H1 (cell line): ENCODE results near the gene CDC123. TPM values are rescaled to one million over a fixed set of nuclear protein-coding genes. Genes with fewer than 3 reads are reported as not detected.

Experiments
- CBX5 ChIP-seq: fragments of 300-800, 300-1000 bp; sonication (generic); IDR thresholded peaks from 2 replicates; pipeline ENCODE4 v1.7.1; 2016; ENCODE audit warnings: antibody characterized with exemption, low read length, low read depth
- JUN ChIP-seq: IDR thresholded peaks from 2 replicates; pipeline ENCODE4 v1.6.1; 2011; ENCODE audit warnings: low read depth, mild to moderate bottlenecking, improper control_type of control experiment, low read length
- POLR2A ChIP-seq, 2 experiments: IDR thresholded peaks; 1 replicate in 1 of 2; 2 replicates in 1 of 2; pipeline ENCODE4 v1.6.1; 2011; ENCODE audit warnings: low read depth in 2 of 2, low read length in 2 of 2, mild to moderate bottlenecking in 2 of 2; ENCODE audit errors: control extremely low read depth in 1 of 2
- polyA plus RNA-seq, 7 experiments: library from polyadenylated mRNA; depleted of rRNA in 3 of 7; stranded (reverse) in 5 of 7; unstranded in 2 of 7; fragments of >200 nt in 5 of 7; fragments of 200-250 nt in 2 of 7; gene quantifications; 1 replicate in 5 of 7; 2 replicates in 1 of 7; 4 replicates in 1 of 7; pipeline versions ENCODE4 v1.2.1 to v1.2.3, GENCODE V29; 2011 to 2013; ENCODE audit warnings: missing spikeins in 2 of 7, mixed read lengths in 2 of 7
- total RNA-seq: library from RNA; stranded (reverse); fragmentation: NEBNext Ultra II Directional; extraction: Animal tissue kit (Norgen Biotek cat#: 25700); gene quantifications from 2 replicates; pipeline ENCODE4 v1.2.1, GENCODE V29; 2021
- TF ChIP-seq, protein P1 (sequence below): fragments of 300-600 bp; sonication (generic); IDR thresholded peaks from 2 replicates; pipeline ENCODE4 v1.7.1; 2012; ENCODE audit warnings: low read length, moderate library complexity, mild to moderate bottlenecking, inconsistent platforms; ENCODE audit not compliant: insufficient replicate concordance
- TF ChIP-seq, protein P2 (sequence below): IDR thresholded peaks from 2 replicates; pipeline ENCODE4 v1.6.1; 2011; ENCODE audit warnings: low read length, improper control_type of control experiment
- TF ChIP-seq, protein P3 (sequence below): IDR thresholded peaks from 2 replicates; pipeline ENCODE4 v1.6.1; 2012; ENCODE audit warnings: low read length, inconsistent platforms

The CDC123 gene
- total and polyA plus RNA-seq, 2 of the 8 experiments (the other 6 are each of a cell fraction or from before 2014, with no cell fraction given) = 115 to 202 TPM

DNA sequence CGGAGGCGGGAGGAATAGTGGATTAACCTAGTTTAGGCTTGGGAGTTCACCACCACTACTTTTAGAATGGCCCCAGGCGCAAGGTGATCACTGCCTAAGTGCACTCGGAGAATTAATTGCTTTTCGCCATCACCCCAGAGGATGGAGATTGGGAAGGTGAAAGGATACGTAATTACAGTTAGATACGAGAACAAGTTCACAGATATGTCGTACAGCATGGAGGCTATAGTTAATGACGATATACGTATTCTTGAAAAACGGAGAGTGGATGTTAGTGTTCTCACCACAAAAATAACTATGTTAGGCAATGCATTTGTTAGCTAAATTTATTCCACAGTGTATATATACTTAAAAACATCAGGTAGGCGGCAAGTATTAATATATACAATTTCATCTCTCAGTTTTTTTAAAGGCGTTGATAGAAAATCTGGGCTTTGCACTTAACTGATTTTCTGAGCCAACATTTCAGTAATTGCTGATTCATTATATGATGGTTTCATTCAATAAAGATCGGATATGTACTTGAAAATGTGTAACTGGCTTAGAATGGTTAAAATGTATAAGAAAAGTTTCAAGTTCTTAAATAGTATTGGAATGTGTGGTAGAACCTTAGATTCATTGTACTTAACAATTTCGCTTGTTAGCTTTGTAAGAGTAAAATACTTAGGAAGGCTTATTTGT is 683 bp downstream of the CDC123 start (continued):
- TF ChIP-seq, protein P1, sequence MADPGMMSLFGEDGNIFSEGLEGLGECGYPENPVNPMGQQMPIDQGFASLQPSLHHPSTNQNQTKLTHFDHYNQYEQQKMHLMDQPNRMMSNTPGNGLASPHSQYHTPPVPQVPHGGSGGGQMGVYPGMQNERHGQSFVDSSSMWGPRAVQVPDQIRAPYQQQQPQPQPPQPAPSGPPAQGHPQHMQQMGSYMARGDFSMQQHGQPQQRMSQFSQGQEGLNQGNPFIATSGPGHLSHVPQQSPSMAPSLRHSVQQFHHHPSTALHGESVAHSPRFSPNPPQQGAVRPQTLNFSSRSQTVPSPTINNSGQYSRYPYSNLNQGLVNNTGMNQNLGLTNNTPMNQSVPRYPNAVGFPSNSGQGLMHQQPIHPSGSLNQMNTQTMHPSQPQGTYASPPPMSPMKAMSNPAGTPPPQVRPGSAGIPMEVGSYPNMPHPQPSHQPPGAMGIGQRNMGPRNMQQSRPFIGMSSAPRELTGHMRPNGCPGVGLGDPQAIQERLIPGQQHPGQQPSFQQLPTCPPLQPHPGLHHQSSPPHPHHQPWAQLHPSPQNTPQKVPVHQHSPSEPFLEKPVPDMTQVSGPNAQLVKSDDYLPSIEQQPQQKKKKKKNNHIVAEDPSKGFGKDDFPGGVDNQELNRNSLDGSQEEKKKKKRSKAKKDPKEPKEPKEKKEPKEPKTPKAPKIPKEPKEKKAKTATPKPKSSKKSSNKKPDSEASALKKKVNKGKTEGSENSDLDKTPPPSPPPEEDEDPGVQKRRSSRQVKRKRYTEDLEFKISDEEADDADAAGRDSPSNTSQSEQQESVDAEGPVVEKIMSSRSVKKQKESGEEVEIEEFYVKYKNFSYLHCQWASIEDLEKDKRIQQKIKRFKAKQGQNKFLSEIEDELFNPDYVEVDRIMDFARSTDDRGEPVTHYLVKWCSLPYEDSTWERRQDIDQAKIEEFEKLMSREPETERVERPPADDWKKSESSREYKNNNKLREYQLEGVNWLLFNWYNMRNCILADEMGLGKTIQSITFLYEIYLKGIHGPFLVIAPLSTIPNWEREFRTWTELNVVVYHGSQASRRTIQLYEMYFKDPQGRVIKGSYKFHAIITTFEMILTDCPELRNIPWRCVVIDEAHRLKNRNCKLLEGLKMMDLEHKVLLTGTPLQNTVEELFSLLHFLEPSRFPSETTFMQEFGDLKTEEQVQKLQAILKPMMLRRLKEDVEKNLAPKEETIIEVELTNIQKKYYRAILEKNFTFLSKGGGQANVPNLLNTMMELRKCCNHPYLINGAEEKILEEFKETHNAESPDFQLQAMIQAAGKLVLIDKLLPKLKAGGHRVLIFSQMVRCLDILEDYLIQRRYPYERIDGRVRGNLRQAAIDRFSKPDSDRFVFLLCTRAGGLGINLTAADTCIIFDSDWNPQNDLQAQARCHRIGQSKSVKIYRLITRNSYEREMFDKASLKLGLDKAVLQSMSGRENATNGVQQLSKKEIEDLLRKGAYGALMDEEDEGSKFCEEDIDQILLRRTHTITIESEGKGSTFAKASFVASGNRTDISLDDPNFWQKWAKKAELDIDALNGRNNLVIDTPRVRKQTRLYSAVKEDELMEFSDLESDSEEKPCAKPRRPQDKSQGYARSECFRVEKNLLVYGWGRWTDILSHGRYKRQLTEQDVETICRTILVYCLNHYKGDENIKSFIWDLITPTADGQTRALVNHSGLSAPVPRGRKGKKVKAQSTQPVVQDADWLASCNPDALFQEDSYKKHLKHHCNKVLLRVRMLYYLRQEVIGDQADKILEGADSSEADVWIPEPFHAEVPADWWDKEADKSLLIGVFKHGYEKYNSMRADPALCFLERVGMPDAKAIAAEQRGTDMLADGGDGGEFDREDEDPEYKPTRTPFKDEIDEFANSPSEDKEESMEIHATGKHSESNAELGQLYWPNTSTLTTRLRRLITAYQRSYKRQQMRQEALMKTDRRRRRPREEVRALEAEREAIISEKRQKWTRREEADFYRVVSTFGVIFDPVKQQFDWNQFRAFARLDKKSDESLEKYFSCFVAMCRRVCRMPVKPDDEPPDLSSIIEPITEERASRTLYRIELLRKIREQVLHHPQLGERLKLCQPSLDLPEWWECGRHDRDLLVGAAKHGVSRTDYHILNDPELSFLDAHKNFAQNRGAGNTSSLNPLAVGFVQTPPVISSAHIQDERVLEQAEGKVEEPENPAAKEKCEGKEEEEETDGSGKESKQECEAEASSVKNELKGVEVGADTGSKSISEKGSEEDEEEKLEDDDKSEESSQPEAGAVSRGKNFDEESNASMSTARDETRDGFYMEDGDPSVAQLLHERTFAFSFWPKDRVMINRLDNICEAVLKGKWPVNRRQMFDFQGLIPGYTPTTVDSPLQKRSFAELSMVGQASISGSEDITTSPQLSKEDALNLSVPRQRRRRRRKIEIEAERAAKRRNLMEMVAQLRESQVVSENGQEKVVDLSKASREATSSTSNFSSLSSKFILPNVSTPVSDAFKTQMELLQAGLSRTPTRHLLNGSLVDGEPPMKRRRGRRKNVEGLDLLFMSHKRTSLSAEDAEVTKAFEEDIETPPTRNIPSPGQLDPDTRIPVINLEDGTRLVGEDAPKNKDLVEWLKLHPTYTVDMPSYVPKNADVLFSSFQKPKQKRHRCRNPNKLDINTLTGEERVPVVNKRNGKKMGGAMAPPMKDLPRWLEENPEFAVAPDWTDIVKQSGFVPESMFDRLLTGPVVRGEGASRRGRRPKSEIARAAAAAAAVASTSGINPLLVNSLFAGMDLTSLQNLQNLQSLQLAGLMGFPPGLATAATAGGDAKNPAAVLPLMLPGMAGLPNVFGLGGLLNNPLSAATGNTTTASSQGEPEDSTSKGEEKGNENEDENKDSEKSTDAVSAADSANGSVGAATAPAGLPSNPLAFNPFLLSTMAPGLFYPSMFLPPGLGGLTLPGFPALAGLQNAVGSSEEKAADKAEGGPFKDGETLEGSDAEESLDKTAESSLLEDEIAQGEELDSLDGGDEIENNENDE = no peak
- TF ChIP-seq CBX5 (no peak), JUN (no peak), POLR2A (IDR thresholded peaks at IDR 0.05; ENCODE audit: control extremely low read depth in 1 of 2, low read depth in 2 of 2, low read length in 2 of 2) (no peak)
- TF ChIP-seq, protein P2, sequence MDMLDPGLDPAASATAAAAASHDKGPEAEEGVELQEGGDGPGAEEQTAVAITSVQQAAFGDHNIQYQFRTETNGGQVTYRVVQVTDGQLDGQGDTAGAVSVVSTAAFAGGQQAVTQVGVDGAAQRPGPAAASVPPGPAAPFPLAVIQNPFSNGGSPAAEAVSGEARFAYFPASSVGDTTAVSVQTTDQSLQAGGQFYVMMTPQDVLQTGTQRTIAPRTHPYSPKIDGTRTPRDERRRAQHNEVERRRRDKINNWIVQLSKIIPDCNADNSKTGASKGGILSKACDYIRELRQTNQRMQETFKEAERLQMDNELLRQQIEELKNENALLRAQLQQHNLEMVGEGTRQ = no peak
- TF ChIP-seq, protein P3, sequence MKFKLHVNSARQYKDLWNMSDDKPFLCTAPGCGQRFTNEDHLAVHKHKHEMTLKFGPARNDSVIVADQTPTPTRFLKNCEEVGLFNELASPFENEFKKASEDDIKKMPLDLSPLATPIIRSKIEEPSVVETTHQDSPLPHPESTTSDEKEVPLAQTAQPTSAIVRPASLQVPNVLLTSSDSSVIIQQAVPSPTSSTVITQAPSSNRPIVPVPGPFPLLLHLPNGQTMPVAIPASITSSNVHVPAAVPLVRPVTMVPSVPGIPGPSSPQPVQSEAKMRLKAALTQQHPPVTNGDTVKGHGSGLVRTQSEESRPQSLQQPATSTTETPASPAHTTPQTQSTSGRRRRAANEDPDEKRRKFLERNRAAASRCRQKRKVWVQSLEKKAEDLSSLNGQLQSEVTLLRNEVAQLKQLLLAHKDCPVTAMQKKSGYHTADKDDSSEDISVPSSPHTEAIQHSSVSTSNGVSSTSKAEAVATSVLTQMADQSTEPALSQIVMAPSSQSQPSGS = no peak
- TF ChIP-seq, all 59 proteins: peak for 0
